ENCODE data around the gene TSPAN9.

TSPAN9 gene, protein sequence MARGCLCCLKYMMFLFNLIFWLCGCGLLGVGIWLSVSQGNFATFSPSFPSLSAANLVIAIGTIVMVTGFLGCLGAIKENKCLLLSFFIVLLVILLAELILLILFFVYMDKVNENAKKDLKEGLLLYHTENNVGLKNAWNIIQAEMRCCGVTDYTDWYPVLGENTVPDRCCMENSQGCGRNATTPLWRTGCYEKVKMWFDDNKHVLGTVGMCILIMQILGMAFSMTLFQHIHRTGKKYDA

DNA sequence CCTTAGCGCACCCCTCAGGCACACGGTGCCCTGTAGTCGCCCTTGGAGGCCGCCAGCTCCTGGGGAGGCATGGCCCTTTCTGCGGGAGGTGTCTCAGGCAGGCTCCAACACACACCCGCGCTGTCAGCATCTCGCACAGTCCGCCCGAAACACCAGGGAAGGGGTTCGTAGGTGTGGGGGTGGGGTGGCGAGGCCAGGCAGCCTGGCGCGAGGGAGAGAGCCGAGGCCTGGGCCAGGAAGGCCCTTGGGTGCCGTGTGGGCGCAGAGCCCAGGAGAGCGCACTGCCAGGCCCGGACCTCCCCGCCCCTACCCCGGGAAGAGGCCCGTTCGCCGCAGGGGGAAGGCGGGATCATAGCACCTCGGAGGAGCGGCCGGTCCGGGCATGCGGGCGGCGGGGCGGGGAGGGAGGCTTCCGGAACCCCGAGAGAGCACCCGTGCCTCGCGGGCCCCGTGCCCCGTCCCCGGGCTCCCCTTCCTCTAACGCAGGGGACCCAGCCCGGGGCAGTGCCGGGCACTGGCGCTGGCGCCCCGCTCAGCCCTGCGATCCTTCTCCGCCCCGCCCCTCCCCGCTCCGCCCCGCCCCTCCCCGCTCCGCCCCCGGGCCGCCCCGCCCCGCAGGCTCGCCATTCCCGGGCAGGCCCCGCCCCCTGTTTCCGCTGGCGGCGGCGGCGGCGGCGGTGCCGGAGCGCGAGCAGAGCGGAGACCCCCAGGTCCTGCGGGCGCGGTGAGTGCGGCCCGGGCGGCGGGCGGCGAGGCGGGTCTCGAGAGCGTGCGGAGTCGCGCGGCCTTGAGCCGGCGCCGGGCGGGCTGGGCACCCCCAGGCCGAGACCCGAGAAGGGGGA is at the start of gene TSPAN9:
Gene TSPAN9, plus strand, starts transcription at position 650 of the 842 bp plus-strand sequence. CDS start 123,815 bp downstream, outside the sequence.
- Histone ChIP-seq H3K4me3 (peak within 1 kb of the TSS; percentile 67 to 83 (median 72)), H4K20me1 (no peaks in the 10 kb centered on the region; a peak in 1 of 22 replicates), H3K27me3 (peaks cover 0 to 31% (median 7%) of the 10 kb centered on the region in 11 experiments; a peak in 12 of 22 replicates), H3K9me3 (replicated peaks in 1 of 11) (no peaks in the 10 kb centered on the region), H3K4me2 (peak within 1 kb of the TSS; percentile 89 to 98 (median 96)), H3K27ac (peak within 1 kb of the TSS; percentile 53 to 77 (median 65); a peak in 19 of 22 replicates), H3K9ac (peak within 1 kb of the TSS; percentile 72 to 85 (median 80)), H3K4me1 (peaks cover 10 to 49% (median 41%) of the 10 kb centered on the region in 10 experiments), H3K36me3 (no peaks in the 10 kb centered on the region)
- TF ChIP-seq Cebpa-rat (IDR thresholded peaks at IDR 0.05) = no peak

DNA sequence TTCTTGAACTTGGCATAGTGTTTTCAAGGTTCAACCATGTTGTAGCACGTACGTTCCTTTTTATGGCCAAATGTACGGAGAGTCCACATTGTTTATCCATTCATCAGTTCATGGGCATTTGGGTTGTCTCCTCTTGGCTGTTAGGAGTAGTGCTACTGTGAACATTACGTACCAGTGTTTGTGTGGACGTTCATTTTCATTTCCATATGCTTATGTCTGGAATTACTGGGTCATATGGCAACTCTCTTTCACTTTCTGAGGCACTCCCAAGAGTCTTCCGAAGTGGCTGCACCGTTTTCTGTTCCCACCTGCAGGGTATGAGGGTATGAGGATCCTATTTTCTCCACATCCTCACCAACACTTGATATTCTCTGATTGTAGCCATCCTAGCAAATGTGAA is 49.1 kb upstream of the TSPAN9 start:
- Histone ChIP-seq H3K36me3 (peaks cover 8 to 96% (median 71%) of the 10 kb centered on the region in 11 experiments; a peak in 21 of 22 replicates), H3K4me1 (no peaks in the 10 kb centered on the region; a peak in 1 of 20 replicates), H3K9ac (no peak overlapping the region), H3K4me3 (no peak overlapping the region), H3K9me3 (replicated peaks in 1 of 11) (no peaks in the 10 kb centered on the region), H4K20me1 (peaks cover 0 to 27% (median 2%) of the 10 kb centered on the region in 11 experiments; a peak in 9 of 22 replicates), H3K4me2 (no peak overlapping the region), H3K27me3 (no peaks in the 10 kb centered on the region), H3K27ac (no peak overlapping the region)
- TF ChIP-seq Cebpa-rat (IDR thresholded peaks at IDR 0.05) = no peak

DNA sequence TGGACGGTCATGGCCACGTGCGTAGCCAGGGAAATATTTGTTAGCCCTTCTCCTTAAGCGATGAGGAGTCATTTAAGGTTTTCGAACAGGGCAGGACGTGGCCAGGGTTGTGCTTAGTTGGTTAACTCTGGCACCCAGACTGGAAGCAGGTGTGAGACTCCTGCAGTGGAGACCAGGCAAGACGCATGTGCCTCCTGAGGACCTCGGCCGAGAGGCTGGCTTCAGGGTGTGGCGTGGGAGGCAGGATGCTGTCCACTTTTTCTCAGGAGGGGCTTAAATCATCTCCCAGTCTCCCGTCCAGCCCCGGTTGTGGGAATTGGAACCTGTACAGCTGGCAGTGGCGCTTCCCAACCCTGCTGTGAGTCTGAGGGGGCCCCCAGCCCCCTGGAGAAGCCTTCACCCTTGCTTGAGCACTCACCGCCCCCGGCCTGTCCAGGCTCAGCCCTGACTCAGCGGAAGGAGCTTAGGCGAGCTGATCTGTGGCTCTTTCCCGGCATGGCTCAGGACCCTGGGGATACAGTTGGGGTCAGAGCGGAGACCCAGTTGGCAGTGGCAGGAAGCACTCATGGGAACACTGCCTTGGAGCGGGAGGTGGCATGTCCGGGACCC is 46.3 kb upstream of the TSPAN9 start:
- H3K36me3 ChIP-seq = peaks cover 8 to 80% (median 63%) of the 10 kb centered on the region in 11 experiments; a peak in 21 of 22 replicates
- no peaks in the 10 kb centered on the region for H3K9me3 ChIP-seq (replicated peaks in 1 of 11)
- no peak overlapping the region for H3K4me3 ChIP-seq
- H3K4me2 ChIP-seq = no peak overlapping the region
- no peak for TF ChIP-seq Cebpa-rat (IDR thresholded peaks at IDR 0.05)
- H3K27ac ChIP-seq = 0 out of 22 replicates have a peak overlapping the region, but pooled peaks of 1 of the 11 experiments have one; percentile 28
- no peaks in the 10 kb centered on the region for H3K27me3 ChIP-seq
- peaks cover 0 to 44% (median 15%) of the 10 kb centered on the region in 11 experiments; a peak in 16 of 22 replicates for H4K20me1 ChIP-seq
- no peak overlapping the region; a peak in 2 of 22 replicates for H3K9ac ChIP-seq
- H3K4me1 ChIP-seq = peaks cover 0 to 24% (median 15%) of the 10 kb centered on the region in 10 experiments; a peak in 16 of 20 replicates

DNA sequence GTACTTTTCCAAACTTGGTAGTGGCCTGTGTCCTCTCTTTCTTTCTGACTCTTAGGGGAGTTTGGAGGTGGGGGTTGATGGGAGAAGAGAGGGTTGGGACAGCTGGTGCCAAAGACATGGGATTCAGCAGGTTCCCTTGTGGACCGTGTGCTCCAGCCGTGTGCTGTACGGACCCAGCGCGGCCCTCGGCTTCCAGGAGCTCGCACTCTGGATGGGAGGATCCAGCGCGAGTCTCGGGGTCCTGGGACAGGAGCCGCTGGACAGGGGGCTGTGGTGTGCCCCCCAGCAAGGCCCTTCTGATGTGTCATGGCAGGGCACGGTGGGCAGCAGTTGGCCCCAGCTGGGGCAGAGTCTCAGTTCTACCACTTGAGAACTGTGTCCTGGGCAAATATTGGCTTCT is 45.0 kb upstream of the TSPAN9 start:
- no peak overlapping the region for H3K4me2 ChIP-seq
- H3K36me3 ChIP-seq = peaks cover 8 to 71% (median 53%) of the 10 kb centered on the region in 11 experiments; a peak in 21 of 22 replicates
- no peak overlapping the region for H3K4me3 ChIP-seq
- no peak overlapping the region for H3K27ac ChIP-seq
- no peak for TF ChIP-seq Cebpa-rat (IDR thresholded peaks at IDR 0.05)
- H4K20me1 ChIP-seq = peaks cover 0 to 57% (median 28%) of the 10 kb centered on the region in 11 experiments; a peak in 18 of 22 replicates
- H3K4me1 ChIP-seq = peaks cover 0 to 37% (median 27%) of the 10 kb centered on the region in 10 experiments; a peak in 17 of 20 replicates
- no peak overlapping the region for H3K9ac ChIP-seq
- H3K9me3 ChIP-seq (replicated peaks in 1 of 11) = no peaks in the 10 kb centered on the region
- H3K27me3 ChIP-seq = no peaks in the 10 kb centered on the region

DNA sequence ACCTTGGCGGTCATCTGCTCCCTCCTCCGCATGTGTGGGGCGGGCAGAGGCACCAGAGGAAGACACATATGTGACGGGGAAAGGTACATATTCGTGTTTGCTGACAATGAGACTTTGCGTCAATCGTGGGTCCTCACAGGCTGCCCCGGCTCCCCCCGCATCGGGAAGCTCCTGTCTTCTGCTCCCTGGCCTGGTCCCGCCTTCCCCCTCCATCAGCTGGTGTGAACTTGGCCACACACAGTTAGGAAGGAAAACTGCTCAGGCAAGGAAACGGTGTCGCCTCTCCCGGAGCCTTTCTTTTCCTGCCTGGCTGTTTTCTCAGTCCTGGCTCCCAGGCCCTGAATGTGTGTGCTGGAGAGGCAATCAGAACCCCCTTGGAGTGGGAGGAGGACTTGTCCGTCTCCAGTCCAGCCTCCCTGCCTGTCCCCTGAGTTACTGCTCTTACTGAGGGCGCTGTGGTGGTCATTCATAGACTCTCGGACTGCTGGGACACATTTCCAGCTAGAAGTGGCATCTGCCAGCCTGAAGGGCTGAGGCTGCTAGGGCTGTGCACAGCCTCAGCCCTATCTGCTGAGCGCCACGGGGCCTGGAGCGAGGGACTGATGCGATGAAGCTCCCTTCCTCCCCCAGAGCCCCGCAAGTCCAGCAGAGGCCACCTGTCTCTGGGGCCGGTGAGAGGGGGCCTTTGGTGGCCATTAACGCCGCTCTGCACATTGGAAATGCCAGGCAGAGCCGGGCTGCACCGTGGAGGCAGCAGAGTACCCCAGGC is 44.2 kb upstream of the TSPAN9 start:
- Histone ChIP-seq H3K27me3 (no peaks in the 10 kb centered on the region), H3K4me2 (no peak overlapping the region), H4K20me1 (peaks cover 0 to 64% (median 36%) of the 10 kb centered on the region in 11 experiments; a peak in 18 of 22 replicates), H3K4me3 (no peak overlapping the region), H3K9ac (no peak overlapping the region), H3K9me3 (replicated peaks in 1 of 11) (no peaks in the 10 kb centered on the region), H3K27ac (no peak overlapping the region), H3K36me3 (peaks cover 9 to 71% (median 49%) of the 10 kb centered on the region in 11 experiments), H3K4me1 (peaks cover 0 to 44% (median 34%) of the 10 kb centered on the region in 10 experiments; a peak in 17 of 20 replicates)
- TF ChIP-seq Cebpa-rat (IDR thresholded peaks at IDR 0.05) = no peak

DNA sequence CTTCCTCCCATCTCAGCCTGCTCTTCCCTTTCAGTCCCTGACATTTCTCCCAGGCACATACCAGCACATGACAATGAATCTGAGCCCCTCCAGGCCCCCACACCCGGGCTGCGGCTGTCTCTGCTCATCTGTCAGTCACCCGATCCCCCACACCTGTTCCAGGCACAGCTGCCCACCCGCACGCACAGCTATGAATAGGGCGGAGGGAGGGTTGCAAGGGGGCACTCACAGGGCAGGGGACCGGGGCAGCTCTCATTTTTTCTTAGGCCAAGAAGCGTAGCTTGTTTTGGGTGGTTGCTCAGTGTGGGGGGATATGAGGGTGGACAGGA is 43.7 kb upstream of the TSPAN9 start:
- Histone ChIP-seq H3K9me3 (replicated peaks in 1 of 11) (no peaks in the 10 kb centered on the region), H3K4me2 (peak overlapping the region in 5 of 11 experiments; percentile 5 to 41 (median 22); a peak in 4 of 22 replicates), H3K4me3 (no peak overlapping the region), H3K27me3 (no peaks in the 10 kb centered on the region), H3K27ac (no peak overlapping the region; a peak in 1 of 22 replicates), H3K9ac (no peak overlapping the region), H3K36me3 (peaks cover 11 to 71% (median 49%) of the 10 kb centered on the region in 11 experiments), H4K20me1 (peaks cover 0 to 70% (median 40%) of the 10 kb centered on the region in 11 experiments; a peak in 18 of 22 replicates), H3K4me1 (peaks cover 0 to 50% (median 40%) of the 10 kb centered on the region in 10 experiments; a peak in 18 of 20 replicates)
- TF ChIP-seq Cebpa-rat (IDR thresholded peaks at IDR 0.05) = no peak

DNA sequence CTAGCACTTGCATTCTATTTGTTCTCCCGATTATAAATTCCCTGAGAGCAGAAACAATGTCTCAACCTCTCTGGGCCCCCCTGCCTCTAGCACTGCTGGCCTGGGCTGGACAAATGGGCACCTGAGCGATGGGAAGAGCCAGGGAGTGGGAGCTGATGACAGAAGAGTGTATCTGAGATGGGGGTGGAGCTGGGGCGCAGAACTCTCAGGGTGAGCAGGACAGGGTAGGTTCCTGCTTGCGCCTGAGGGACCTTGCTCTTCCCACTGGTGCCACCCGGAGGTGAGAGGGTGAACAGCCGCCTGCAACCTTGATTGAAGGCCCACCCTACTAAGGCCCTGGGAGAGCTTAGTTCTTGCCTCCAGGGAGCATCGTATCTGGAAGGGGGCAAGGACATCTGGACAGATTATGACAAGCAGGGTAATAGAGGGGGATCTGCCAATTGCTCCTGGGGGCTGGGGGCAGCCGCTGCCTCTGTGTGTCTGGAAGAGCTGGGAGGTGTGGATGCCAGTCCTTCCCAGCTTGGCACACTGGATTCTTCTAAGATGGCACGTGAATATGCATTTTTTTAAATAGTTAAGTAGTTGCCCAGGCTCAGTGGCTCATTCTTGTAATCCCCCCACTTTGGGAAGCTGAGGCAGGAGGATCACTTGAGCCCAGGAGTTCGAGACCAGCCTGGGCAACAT is 43.0 kb upstream of the TSPAN9 start:
- no peaks in the 10 kb centered on the region for H3K9me3 ChIP-seq (replicated peaks in 1 of 11)
- peaks cover 0 to 57% (median 47%) of the 10 kb centered on the region in 10 experiments; a peak in 18 of 20 replicates for H3K4me1 ChIP-seq
- no peak overlapping the region for H3K9ac ChIP-seq
- peak overlapping the region in 6 of 11 experiments; percentile 5 to 41 (median 26); a peak in 4 of 22 replicates for H3K4me2 ChIP-seq
- H4K20me1 ChIP-seq = peaks cover 0 to 77% (median 47%) of the 10 kb centered on the region in 11 experiments; a peak in 18 of 22 replicates
- H3K27me3 ChIP-seq = no peaks in the 10 kb centered on the region
- H3K36me3 ChIP-seq = peaks cover 11 to 65% (median 43%) of the 10 kb centered on the region in 11 experiments
- no peak for TF ChIP-seq Cebpa-rat (IDR thresholded peaks at IDR 0.05)
- H3K27ac ChIP-seq = no peak overlapping the region
- H3K4me3 ChIP-seq = no peak overlapping the region
